GM18868 (cell line): ENCODE data around the gene C6orf47.
A peak's percentile ranks its signal among the peaks of the same experiment; 100 is the strongest.
"Not testable (repeated sequence)": the region's sequence is repeated elsewhere in the genome, so short reads cannot be mapped to it uniquely, and the experiment has no call there.

ENCODE experiments used
- ATAC-seq: cut with Tn5 transposase; IDR thresholded peaks from one replicate; pipeline ENCODE4 v1.9.1; 2021; ENCODE audit warnings: mild to moderate bottlenecking, moderate library complexity; ENCODE audit not compliant: unreplicated experiment

Gene C6orf47

DNA sequence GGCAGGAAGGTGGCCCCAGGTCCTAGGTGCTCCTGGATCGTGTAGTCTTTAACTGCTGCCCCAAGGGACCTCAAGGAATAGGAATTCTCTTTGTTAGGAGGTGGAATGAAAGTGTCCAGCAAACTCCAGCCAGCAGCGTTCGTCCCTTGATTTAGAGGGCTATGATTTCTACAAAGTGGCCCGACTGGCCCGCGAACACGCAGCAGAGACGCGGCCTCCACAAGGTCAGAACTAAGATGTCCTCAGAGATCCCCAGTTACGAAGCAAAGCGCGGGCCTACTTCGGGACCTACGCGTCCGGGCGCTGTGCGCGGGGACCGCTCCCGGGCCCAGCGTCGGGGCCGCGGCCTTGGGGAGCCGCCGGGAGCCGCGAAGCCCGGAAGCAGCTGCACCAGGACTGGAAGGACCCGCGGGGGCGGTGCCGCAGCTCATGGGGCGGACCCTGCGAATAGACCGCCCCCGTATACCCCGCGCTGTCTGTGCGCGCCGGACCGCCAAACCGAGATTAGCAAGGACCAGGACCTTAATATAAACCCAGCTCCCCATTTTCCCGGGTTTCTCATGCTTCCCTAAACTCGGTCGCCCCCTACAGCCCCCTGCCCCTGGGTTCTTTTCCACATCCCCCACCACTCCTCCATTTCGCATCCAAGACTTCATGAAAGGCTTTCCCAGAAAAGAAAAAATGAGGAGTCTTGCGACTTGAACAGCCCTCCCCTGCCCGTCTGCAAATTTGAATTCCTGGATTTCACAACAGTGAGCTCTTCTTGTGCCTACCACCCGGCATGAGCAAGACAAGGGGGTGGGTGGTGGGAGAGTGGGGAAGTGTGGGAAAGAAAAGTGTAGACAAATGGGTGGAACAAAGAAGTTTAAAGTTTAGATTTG lies at the start of gene C6orf47:
Gene C6orf47, minus strand, starts transcription at position 398 of the 881 bp plus-strand sequence. CDS start 831 bp downstream, outside the sequence.
- ATAC-seq: peak; percentile 62

DNA sequence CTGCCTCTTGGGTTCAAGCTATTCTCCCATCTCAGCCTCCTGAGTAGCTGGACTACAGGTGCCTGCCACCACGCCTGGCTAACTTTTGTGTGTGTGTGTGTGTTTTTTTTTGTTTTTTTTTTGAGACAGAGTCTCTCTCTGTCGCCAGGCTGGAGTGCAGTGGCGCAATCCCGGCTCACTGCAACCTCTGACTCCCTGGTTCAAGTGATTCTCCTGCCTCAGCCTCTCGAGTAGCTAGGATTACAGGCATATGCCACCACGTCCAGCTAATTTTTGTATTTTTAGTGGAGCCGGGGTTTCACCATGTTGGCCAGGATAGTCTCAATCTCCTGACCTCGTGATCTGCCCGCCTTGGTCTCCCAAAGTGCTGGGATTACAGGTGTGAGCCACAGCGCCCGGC lies 48.6 kb upstream of the C6orf47 start:
- not testable (repeated sequence) for ATAC-seq

DNA sequence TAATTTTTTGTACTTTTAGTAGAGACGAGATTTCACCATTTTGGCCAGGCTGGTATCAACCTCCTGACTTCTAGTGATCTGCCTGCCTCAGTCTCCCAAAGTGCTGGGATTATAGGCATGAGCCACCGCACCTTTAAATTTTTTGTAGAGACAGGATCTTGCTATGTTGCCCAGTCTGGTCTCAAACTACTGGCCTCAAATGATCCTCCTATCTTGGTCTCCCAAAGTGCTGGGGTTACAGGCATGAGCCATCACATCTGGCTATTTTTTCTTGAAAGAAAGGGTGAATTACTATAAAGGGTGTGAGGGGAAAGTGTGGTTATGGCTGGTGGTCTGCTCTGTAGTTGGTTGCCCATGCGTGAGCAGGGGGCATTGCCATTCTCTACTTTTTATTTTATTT lies 47.6 kb upstream of the C6orf47 start:
- ATAC-seq: no peak

DNA sequence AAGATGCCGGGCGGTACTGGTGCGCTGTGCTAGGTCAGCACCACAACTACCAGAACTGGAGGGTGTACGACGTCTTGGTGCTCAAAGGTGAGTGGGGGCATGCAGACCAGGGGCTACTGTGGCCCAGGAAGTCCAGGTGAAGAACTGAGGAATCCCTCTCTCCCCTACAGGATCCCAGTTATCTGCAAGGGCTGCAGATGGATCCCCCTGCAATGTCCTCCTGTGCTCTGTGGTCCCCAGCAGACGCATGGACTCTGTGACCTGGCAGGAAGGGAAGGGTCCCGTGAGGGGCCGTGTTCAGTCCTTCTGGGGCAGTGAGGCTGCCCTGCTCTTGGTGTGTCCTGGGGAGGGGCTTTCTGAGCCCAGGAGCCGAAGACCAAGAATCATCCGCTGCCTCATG lies 47.1 kb upstream of the C6orf47 start:
- ATAC-seq: no peak

- no peak for ATAC-seq
Measured at GRCh38 chr6:31706599-31706998, 46.0 kb upstream of the C6orf47 start, which contains the start of gene LY6G6F. Gene LY6G6F, plus strand, starts transcription at chr6:31706866. Its CDS starts 41 bp downstream, at chr6:31706907.

- no peak for ATAC-seq
Measured at GRCh38 chr6:31705931-31706330, 45.4 kb upstream of the C6orf47 start.

DNA sequence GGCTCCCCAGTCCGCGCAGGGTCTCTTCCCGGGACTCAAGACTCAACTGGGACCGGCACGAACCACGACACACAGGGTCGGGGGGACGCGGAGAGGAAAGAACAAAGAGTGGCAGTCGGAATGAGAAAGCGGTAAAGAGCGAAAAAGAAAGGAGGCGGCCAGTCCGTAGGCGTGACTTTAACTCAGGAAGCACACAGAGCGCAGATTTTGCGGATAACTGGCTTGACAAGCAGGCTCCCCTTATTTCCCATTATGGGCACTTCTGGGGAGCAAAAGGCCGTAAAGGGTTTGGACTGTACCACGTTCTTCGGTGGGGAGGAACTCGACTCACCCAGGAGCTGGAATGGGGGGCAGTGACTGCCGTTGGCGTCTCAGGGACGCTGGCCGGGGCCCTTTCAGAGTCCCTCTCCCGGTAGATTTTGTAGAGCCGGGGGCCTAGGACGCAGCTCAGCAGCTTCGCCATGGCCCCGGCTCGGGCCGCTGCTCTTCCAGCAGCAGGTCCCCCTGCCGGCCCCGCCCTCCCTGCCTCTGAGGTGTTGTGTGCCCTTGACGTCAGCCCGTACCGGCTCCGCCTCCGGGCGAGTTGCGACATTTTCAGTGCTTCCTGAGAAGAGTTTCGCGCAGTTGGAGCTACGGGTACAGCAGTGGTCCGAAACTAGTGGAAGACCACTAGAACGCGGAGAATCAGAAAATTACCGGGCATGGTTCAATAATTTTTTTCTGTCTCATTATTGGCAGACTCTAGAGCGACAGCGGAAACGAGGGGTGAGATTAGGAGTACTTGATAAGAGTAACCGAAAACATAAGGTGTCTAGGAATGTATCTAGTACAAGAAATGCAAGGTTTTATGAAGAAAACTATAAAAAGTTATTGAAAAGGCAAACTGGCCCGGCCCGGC lies 42.5 kb upstream of the C6orf47 start, which contains the start of gene ABHD16A:
Gene ABHD16A, minus strand, starts transcription at position 506 of the 898 bp plus-strand sequence. Its CDS starts 43 bp downstream, at position 463.
- peak; percentile 94 for ATAC-seq

- ATAC-seq: no peak
Measured at GRCh38 chr6:31702405-31702818, 41.8 kb upstream of the C6orf47 start.

DNA sequence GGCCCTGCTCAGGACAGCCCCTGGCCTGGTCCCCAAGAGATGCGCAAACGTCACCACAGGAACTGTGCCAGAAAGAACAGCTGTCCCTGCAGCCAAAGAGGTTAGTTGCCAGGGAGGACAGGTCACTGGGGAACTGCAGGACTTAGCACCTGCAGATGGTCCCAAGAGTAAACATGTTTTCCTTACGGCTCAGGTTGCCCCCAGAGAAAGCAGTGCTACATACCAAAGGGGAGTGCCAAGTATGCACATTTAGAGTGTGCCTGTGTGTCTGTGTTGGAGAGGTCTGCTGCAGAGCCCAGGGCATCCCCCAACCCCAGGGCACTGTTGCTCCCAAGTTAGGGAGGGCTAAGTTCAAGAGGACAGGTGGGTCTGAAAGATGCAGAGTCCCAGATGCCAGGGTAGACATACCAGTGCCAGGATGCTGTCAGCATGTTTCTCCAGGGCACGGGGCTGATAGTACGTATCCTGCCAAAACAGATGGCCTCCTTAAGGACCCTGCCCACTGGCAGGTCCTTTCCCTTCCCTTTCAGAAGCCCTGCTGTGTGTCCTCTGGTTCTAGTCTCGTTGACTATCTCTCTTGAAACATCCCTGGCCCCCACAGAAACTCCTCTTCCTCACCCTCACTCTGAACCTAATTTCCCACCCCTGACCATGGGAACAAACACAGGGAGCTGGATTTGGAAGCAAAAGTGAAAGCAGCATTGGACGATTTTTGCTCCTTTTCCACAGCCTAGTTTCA lies 41.3 kb upstream of the C6orf47 start:
- ATAC-seq: no peak

- no peak for ATAC-seq
Measured at GRCh38 chr6:31700740-31701401, 40.3 kb upstream of the C6orf47 start.

GRCh38 chr6:31697555-31697954 lies 37.0 kb upstream of the C6orf47 start:
- no peak for ATAC-seq

DNA sequence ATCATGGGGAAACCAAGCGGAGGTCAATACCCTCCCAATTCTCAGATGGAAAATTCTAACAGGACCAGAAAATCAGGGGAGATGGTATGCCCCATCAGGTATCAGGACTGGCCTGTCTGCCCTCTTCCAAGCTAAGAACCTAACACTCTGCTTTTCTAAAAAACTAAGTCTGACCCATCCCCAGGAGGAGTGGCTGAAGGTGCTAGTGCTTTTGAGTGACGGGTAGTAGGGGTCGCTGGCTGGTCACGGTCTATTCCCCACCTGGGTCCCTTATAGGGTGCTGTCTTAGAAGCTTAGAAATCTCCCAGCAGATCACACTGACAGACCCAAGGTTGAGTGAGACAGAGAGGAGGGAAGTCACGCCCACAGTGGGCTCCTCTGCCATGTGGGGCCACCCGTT lies 33.0 kb upstream of the C6orf47 start:
- ATAC-seq: no peak

- ATAC-seq: no peak
Measured at GRCh38 chr6:31692886-31693285, 32.3 kb upstream of the C6orf47 start.

DNA sequence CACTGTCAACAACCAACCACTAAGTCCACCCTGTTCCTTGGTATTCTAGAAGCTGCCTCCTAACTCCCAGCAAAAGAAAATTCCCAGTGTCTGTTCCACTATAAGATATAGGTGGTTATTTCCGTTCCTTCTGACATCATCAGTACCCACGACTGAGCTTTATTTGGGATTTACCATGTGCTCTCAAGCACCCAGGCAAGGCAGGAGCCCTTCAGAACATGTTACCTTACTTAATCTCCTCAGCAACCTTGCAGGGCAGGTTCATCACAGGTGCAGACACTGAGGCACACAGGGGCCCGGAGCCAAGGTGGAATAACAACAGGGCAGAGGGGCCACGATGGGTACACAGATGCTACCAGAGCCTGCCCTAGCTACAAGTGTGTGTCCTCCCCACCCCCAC lies 31.8 kb upstream of the C6orf47 start:
- no peak for ATAC-seq

DNA sequence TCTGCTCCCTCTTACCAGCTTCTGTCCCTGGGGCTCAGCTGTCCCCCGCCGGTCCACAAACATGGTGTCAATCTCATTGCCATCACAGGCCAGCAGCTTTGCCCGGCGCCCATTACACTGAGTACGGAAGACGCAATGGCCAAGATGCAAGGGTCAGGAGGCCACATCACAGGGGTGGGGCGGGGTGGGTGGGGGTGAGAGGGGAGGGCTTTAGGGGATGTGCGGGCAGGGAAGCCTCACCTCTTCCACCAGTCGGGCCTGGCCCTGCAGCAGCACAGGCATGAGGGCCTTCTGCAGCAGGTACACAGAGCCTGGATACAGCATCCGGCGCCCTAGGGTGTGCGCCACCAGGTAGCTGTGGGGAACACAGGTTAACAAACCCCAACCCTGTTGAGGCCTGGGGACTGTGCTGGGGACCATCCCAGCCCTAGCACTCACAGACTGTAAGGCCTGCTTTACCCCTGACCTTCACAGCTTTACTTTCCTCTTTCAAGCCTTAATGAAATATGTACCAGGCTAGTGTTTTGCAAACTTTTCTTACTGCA lies 31.1 kb upstream of the C6orf47 start:
- ATAC-seq: no peak

GRCh38 chr6:31691078-31691463 lies 30.5 kb upstream of the C6orf47 start:
- no peak for ATAC-seq

GRCh38 chr6:31690231-31691077 lies 29.9 kb upstream of the C6orf47 start:
- ATAC-seq: no peak

- ATAC-seq: no peak
Measured at GRCh38 chr6:31689249-31690110, 28.9 kb upstream of the C6orf47 start.
